HG03097 (cell line): ENCODE results near the gene XDH.

Experiments
- ATAC-seq: cut with Tn5 transposase; IDR thresholded peaks from one replicate; pipeline ENCODE4 v1.9.1; 2021; ENCODE audit not compliant: unreplicated experiment, low FRiP score

XDH gene

GRCh38 chr2:31404827-31405226, 9.7 kb downstream of the XDH start:
- no peak for ATAC-seq

GRCh38 chr2:31404302-31404701, 10.2 kb downstream of the XDH start:
- no peak for ATAC-seq

- no peak for ATAC-seq
These were observed 12.2 kb downstream of the XDH start for GRCh38 chr2:31402388-31402787.

DNA sequence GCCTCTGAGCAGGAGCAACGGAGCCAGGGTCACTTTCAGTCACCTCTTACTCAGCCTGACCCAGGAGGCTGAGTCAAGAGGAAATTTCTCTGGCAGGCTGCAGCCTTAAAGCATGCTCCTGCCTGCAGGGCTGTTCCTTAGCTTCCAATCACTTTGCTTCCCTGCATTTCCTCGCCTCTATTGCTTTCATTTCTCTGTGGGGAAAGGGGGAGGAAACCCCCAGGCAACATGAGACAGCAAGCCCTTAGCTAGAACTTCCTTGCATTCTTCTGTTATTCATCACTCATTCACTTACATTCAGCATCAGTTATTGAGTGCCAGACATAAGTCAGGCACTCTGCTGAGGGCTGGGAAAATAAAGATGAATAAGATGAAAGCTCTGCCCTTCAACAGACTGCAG, 13.0 kb downstream of the XDH start:
- ATAC-seq, result no peak

GRCh38 chr2:31398881-31399280, 15.7 kb downstream of the XDH start:
- no peak for ATAC-seq

GRCh38 chr2:31397094-31397493, 17.4 kb downstream of the XDH start:
- no peak for ATAC-seq

GRCh38 chr2:31390324-31390723, 24.2 kb downstream of the XDH start:
- no peak for ATAC-seq

GRCh38 chr2:31388736-31389135, 25.8 kb downstream of the XDH start:
- no peak for ATAC-seq

DNA sequence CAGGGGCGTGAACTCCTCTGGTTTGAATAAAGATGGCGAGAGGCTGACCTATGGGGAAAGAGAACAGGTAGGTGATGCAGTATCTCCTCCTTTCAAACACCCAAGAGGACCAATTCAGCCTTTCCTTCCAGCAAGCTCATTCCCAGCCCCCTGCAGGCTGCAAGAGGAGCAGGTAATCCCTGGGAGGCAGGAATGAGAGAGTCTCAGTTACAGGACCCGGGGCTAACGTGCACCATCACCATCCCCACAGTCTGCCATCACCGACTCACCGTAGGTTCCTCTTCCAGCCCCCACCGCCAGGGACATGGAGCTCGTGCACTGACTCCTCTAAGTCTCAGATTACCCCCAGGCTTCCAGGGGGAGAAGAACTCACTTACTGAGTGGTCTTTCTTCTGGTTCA, 26.7 kb downstream of the XDH start:
- ATAC-seq, result no peak

DNA sequence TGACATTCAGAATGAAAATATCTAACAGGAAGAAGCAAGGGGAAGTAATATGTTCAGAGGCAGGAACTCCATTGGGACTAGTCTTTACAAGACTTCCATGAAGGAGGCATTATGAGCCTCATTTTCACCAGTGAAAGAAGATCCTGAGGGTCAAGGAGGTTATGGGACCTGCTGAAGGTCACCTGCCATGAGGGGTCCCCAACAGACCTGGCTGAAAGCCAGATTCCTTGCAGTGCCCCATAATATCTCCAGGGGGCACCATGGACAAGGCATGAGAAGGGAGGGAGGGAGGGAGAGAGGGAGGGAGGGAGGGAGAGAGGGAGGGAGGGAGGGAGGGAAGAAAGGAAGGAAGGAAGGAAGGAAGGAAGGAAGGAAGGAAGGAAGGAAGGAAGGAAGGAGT, 27.9 kb downstream of the XDH start:
- no peak for ATAC-seq

GRCh38 chr2:31386172-31386571, 28.4 kb downstream of the XDH start:
- ATAC-seq, result no peak

DNA sequence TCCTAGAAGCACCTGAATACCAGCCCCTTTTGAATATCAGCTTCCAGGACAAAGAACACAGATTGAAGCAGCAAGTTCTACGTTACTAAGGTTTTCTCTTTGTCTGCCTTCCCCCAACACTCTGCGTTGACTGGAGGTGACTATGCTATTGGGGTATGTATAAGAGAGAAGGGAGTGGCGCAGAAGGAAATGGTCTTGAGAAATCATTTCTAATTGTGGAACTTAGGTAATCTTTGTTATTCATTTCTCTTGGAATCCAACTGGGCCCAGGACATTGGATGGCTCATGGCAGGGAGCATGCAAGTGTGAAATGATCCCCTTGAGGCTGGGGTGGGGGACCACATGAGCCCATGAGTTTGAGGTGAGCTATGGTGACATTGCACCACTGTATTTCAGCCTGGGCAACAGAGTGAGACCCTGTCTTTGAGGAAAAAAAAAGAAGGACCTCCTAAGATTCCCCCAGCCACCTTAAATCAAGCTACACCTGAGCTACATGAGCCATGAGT, 29.7 kb downstream of the XDH start:
- no peak for ATAC-seq

GRCh38 chr2:31384351-31384750, 30.2 kb downstream of the XDH start:
- no peak for ATAC-seq

GRCh38 chr2:31383471-31384153, 30.9 kb downstream of the XDH start:
- no peak for ATAC-seq

DNA sequence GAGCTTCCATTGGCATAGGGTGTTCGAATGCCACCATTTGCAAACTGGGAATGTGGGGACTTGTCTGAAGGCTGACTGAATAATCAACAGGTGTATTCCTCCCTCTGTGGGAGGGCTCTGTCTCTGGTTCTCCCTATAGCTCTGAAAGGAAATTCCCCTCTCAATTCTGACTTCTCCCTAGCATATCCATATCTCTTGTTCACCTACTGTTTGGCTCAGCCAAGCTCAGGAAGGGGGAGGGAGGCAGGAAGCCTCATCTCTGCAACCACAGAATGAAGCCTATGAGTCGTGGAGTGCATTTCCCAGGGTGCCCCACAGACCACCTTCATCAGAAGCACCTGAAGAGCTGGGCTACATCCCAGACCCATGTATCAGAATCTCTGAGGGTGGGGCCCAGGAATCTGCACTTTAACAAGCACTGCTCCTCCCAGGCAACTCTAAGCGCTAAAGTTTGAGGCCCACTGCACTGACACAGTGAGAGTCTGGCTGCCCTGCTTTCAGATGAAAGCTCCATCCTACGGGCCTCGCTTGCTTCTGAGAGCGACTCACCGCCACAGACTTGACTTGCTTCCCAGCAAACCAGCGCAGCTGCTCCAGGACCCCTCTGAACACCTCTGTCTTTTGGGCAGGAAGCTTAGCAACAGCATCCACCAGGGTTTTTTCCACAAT, 32.0 kb downstream of the XDH start:
- ATAC-seq, result no peak

- ATAC-seq, result no peak
These were observed 32.9 kb downstream of the XDH start for GRCh38 chr2:31381601-31382000.

- ATAC-seq, result no peak
These were observed 34.3 kb downstream of the XDH start for GRCh38 chr2:31380243-31380642.

GRCh38 chr2:31379747-31380146, 34.8 kb downstream of the XDH start:
- ATAC-seq, result no peak

DNA sequence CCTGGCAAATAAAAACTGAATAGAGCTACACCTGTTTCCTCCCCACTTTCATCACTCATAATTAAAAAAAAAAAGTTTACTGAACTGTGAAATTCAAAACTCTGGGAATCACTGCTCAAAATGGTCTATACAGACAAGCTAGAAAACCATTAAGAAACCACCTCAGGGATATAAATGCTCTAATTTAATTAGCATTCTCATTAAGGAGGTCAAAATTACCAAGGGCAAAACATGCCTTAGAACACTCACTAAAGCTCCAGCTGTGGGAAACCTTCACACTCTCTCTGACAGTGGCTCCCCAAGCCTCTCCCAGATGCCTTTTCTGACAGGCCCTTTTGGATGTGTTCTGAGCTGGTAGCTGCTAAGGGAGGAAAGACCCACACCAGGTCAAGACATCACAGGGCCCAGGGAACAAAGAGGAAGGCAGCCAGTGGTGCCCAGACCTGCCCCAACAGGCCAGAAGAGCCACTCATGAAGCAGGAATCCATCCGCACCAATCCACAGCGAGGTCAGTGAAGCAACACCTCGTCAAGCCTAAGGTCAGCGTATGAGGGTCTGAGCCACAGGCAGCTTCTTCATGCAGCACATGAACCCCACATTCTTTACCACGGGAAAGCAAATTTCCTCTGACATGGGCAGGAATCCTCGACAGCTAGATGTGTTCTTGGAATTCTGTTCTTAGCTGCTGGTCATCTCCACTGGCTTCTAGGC, 35.6 kb downstream of the XDH start:
- no peak for ATAC-seq

- ATAC-seq, result no peak
These were observed 36.2 kb downstream of the XDH start for GRCh38 chr2:31378389-31378788.

DNA sequence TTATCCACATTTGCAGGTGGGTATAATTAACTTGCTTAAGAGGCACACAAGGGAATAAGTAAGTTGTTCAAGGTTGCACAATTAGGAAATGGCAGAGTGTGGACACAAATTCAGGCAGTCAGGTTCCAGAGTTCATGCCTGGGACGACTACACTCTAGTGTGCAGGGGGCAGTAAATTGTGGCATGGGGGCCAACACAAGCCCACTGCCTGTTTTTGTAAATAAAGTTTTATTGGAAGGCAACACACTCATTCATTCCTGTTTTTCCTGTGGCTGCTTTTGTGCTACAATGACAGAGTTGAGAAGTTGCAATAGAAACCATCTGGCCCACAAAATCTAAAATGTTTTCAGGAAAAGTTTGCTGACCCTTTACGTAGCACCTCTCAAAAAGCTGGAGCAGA, 41.4 kb downstream of the XDH start:
- no peak for ATAC-seq

GRCh38 chr2:31372097-31372496, 42.4 kb downstream of the XDH start:
- ATAC-seq, result no peak
